ENCODE measurements around the gene CES4A.

- TF ChIP-seq POLR2A (IDR thresholded peaks at IDR 0.05; ENCODE audit: low read depth, low read length): no peak
- no peak for TF ChIP-seq POLR2AphosphoS5 (IDR thresholded peaks at IDR 0.05; ENCODE audit: low read depth, low read length)
Measured at GRCh38 chr16:67040906-67041305, 52.5 kb downstream of the CES4A start.

Measured in GM12892 (cell line).